GM12872 (cell line): ENCODE results near the gene CBFA2T3.

Source experiments
- TF ChIP-seq, protein P1 (sequence below): IDR thresholded peaks from 3 replicates; pipeline ENCODE4 v1.5.1; 2011; ENCODE audit warnings: low read depth, mild to moderate bottlenecking, low read length, moderate library complexity; ENCODE audit not compliant: insufficient read depth

CBFA2T3 gene

DNA sequence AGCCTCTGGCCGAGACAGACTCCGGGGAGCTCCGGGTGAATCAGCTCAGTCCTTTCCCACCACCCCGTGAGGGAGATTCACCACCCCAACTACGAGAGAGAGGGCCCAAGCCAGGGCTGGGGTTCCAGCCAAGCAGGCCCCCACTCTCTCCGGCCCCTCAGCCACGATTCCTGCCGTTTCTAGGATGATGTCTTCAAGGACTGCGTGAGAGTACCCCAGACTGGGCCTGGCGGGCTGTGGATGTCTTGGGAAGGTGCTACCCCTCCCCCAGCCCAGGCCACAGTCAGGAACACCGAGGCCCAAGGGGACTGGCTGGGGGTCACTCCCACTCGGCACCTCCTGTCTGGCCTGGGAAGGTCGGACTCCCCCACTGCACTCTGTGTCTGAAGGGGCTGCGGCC, 89.0 kb downstream of the CBFA2T3 start:
- TF ChIP-seq, protein P1, sequence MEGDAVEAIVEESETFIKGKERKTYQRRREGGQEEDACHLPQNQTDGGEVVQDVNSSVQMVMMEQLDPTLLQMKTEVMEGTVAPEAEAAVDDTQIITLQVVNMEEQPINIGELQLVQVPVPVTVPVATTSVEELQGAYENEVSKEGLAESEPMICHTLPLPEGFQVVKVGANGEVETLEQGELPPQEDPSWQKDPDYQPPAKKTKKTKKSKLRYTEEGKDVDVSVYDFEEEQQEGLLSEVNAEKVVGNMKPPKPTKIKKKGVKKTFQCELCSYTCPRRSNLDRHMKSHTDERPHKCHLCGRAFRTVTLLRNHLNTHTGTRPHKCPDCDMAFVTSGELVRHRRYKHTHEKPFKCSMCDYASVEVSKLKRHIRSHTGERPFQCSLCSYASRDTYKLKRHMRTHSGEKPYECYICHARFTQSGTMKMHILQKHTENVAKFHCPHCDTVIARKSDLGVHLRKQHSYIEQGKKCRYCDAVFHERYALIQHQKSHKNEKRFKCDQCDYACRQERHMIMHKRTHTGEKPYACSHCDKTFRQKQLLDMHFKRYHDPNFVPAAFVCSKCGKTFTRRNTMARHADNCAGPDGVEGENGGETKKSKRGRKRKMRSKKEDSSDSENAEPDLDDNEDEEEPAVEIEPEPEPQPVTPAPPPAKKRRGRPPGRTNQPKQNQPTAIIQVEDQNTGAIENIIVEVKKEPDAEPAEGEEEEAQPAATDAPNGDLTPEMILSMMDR, result no peak

GRCh38 chr16:88886845-88887521, 90.0 kb downstream of the CBFA2T3 start:
- TF ChIP-seq, protein P1, result no peak

- TF ChIP-seq, protein P1, result no peak
Measured at GRCh38 chr16:88886420-88886844, 90.6 kb downstream of the CBFA2T3 start.

- TF ChIP-seq, protein P1, result no peak
Measured at GRCh38 chr16:88885693-88886280, 91.2 kb downstream of the CBFA2T3 start.

DNA sequence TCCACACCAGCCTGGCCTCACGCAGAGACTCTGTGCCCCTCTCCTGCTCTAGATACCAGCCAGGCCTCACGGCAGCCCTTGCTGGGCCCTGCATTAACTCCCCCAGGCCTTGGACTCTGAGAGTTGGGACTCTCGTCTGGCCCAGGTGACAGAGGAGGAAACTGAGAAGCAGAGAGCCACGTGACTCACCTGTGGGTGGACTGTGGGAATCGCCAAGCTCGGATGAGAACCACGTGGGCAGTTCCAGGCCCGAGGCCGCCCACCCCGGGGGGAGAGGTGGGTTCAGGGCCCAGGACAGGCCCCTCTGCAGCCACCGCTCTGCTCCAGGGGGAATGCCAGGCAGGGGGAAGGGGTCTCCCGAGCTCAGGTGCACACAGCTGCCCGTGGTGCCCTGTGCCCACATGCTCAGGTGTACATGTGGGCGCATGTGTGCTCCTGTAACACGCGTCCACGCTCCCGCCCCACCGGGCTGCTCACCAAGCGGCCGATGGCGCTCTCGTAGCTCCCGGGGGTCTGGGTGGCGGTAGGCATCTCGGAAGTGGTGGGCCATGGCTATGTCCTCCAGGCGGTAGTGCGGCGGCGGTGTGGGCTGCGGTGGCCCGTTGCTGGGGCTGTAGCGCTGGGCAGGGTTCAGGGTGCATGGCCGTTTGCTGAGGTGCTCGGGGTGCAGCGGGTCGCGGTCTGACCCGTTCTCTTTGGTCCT, 92.3 kb downstream of the CBFA2T3 start:
- TF ChIP-seq, protein P1, result no peak

DNA sequence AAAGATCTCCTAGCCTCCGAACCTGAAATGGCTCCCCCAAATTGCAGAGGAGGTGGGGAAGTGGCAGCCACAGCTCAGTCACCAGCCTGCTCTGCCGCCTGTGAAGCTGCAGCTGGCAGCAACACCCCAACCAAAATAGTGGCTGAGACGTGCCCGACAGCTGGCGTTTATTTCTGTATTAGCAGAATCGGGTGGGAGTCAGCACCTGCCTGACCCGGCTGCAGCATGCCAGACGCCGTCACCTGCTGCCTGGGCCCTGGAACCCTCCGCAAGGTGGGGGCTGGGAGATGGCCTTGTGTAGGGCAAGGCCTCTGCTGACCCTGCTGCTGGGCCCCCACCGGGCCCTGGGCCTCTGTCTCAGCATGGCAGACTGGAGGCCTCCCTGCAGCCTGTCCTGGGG, 93.1 kb downstream of the CBFA2T3 start:
- TF ChIP-seq, protein P1, result no peak

- TF ChIP-seq, protein P1, result no peak
Measured at GRCh38 chr16:88883117-88883895, 93.7 kb downstream of the CBFA2T3 start.
